Measurements from ENCODE around the gene RPS6KA2.

DNA sequence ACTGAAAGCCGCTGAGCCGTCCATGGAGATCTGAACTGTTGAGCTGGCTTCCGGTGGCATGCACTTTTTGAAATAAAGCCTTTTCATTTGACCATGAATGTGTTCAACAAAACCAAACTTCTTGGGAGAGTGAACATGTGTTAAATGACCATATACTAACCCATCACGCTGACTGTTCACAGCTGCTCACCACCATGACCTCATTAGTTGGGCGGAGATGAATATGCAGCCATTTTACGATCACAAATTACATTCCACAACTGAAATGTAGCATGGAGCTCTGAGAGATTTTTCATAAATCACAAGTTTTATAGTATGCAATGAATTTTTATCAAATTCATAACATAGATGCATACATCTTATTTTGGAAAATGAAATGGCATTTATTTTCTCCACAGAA lies 44.8 kb downstream of the RPS6KA2 start:
- TF ChIP-seq, protein P1, sequence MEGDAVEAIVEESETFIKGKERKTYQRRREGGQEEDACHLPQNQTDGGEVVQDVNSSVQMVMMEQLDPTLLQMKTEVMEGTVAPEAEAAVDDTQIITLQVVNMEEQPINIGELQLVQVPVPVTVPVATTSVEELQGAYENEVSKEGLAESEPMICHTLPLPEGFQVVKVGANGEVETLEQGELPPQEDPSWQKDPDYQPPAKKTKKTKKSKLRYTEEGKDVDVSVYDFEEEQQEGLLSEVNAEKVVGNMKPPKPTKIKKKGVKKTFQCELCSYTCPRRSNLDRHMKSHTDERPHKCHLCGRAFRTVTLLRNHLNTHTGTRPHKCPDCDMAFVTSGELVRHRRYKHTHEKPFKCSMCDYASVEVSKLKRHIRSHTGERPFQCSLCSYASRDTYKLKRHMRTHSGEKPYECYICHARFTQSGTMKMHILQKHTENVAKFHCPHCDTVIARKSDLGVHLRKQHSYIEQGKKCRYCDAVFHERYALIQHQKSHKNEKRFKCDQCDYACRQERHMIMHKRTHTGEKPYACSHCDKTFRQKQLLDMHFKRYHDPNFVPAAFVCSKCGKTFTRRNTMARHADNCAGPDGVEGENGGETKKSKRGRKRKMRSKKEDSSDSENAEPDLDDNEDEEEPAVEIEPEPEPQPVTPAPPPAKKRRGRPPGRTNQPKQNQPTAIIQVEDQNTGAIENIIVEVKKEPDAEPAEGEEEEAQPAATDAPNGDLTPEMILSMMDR (IDR thresholded peaks at IDR 0.05; ENCODE audit: borderline replicate concordance, extremely low read depth, low read length, poor library complexity, severe bottlenecking): no peak
- TF ChIP-seq EZH2 (IDR thresholded peaks at IDR 0.05; ENCODE audit: borderline replicate concordance, low read depth, low read length, severe bottlenecking): no peak
